Heart left ventricle (tissue), 16 donors: Measurements from ENCODE around the gene UBR3. TPM values are rescaled to one million over a fixed set of nuclear protein-coding genes. Genes with fewer than 3 reads are reported as not detected.

Source experiments
- ATAC-seq, 4 donors: fragments of 200-7000 bp; cut with Tn5 transposase; one replicate each; pipeline ENCODE4 v1.9.1; 2020 to 2022; ENCODE audit warnings: moderate library complexity in 4 of 4, mild to moderate bottlenecking in 3 of 4, moderate number of reproducible peaks in 1 of 4
- DNase-seq, 5 donors: peaks; one replicate each; pipeline ENCODE4 v3.0.0-alpha.2; 2020
- H3K27ac ChIP-seq, 12 donors: fragments of 200-600 bp; sonication (generic) in 4 of 12; one replicate each; pipeline versions ENCODE4 v1.5.0 to v1.8.0; 2016 to 2022; ENCODE audit warnings: mild to moderate bottlenecking in 2 of 12
- H3K27me3 ChIP-seq, 9 donors: fragments of 200-600 bp; sonication (generic) in 2 of 9; one replicate each; pipeline versions ENCODE4 v1.5.1 to v1.8.0; 2016 to 2022; ENCODE audit warnings: mild to moderate bottlenecking in 3 of 9
- H3K36me3 ChIP-seq, 9 donors: fragments of 200-600 bp; sonication (generic) in 2 of 9; one replicate each; pipeline versions ENCODE4 v1.5.0 to v1.8.0; 2018 to 2022; ENCODE audit warnings: mild to moderate bottlenecking in 2 of 9
- H3K4me1 ChIP-seq, 12 donors: fragments of 200-600 bp; sonication (generic) in 4 of 12; one replicate each; pipeline versions ENCODE4 v1.5.0 to v1.8.0; 2016 to 2022; ENCODE audit warnings: mild to moderate bottlenecking in 3 of 12
- H3K4me3 ChIP-seq, 12 donors: fragments of 200-600 bp; sonication (generic) in 4 of 12; one replicate each; pipeline versions ENCODE4 v1.5.0 to v1.8.0; 2017 to 2022; ENCODE audit warnings: mild to moderate bottlenecking in 9 of 12, moderate library complexity in 4 of 12
- H3K9me3 ChIP-seq, 12 donors: fragments of 200-600 bp; sonication (generic) in 4 of 12; one replicate each; pipeline versions ENCODE4 v1.5.0 to v1.8.0; 2016 to 2022; ENCODE audit warnings: mild to moderate bottlenecking in 1 of 12
- POLR2A ChIP-seq, 2 donors: fragments of 450-650 bp; IDR thresholded peaks; one replicate each; pipeline ENCODE4 v1.6.1; 2017; ENCODE audit warnings: antibody characterized with exemption in 2 of 2, mild to moderate bottlenecking in 2 of 2, moderate library complexity in 2 of 2
- WGBS, 4 donors: extraction: QIAGEN DNeasy Blood & Tissue Kit in 2 of 4; methylation state at CpG; one replicate each; pipeline versions ENCODE4 v1.1.5 to v1.1.7; 2013 to 2018; 5-methylcytosine and 5-hydroxymethylcytosine counted together
- intact Hi-C, 10 donors: fragments of 100-400 bp; cut with DNase I; formaldehyde crosslinking; loops; one replicate each; pipeline versions ENCODE4 v1.11.1 to v1.14.2; 2022
- polyA plus RNA-seq, 2 donors: library from polyadenylated mRNA; stranded (reverse); fragments of 200-250 nt; gene quantifications; one replicate each; pipeline ENCODE4 v1.2.3, GENCODE V29; 2013
- total RNA-seq, 9 donors: library from RNA; depleted of rRNA in 2 of 9; stranded (reverse); fragments of >200 nt in 2 of 9; fragmentation: NEBNext Ultra II Directional in 3 of 9; extraction: Animal tissue kit (Norgen Biotek cat#: 25700) in 3 of 9; gene quantifications; one replicate each; pipeline versions ENCODE4 v1.1.0 to v1.2.4, GENCODE V29; 2016 to 2023
- TF ChIP-seq, protein P1 (sequence below), 12 donors: fragments of 200-600 bp; sonication (generic) in 4 of 12; IDR thresholded peaks; one replicate each; pipeline versions ENCODE4 v1.5.0 to v1.8.0; 2018 to 2022; ENCODE audit warnings: antibody characterized with exemption in 12 of 12, mild to moderate bottlenecking in 5 of 12
- donor health status: ischemic (EF 13 %, LVEDD 7.1; RV severe dilation, severe dysfunction).
- donor health status: healthy with polysubstance abuse.
- donor health status: DM: no; HTN: yes; CAD: no.
- donor health status: DM: no; HTN: no; CAD: no.
- donor health status: ischemic (EF 25% LVEDD 6.9; RV normal size, moderate dysfunction).
- donor health status: ischemic (EF 25% LVEDD 5.7; RV mildly dilated, moderate dysfunction).
- donor health status: healthy.
- donor health status: DM: yes; HTN: yes; CAD: no.
- donor health status: ischemic (EF 35%, LVEDD 5.7; RV mildly dilated, moderate dysfunction).
- donor health status: nonischemic (EF 11% LVEDD 7.7; RV severe dilation, severe dysfunction).
- donor health status: DM: yes; HTN: yes; CAD: no.
- donor health status: PGD.
- donor health status: ischemic (EF 29% LVEDD 5.4; RV normal size, mild dysfunction).
- donor health status: nonischemic (EF 23%, LVEDD 6.1; RV moderate dilation, normal function).

Gene UBR3
- total and polyA plus RNA-seq, 11 donors = 34.8 to 137 (median 106) TPM

DNA sequence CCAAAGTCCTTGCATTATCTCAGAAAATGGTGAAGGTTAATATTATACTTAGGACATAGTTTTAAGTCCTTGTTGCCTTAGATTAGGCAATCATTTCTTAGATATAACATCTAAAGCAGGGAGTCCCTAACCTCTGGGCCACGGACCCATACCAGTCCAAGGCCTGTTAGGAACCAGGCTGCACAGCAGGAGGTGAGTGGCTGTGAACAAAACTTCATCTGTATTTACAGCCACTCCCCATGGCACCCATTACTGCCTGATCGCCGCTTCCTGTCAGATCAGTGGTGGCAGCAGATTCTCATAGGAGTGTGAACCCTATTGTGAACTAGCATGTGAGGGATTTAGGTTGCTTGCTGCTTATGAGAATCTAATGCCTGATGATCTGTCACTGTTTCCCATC, 264.2 kb downstream of the UBR3 start:
- Histone ChIP-seq H3K4me1 (peaks cover 0 to 29% (median 6%) of the 10 kb centered on the region in 12 donors), H3K4me3 (no peak overlapping the region), H3K9me3 (peaks cover 0 to 8% (median 0%) of the 10 kb centered on the region in 12 donors), H3K27me3 (no peaks in the 10 kb centered on the region), H3K27ac (no peak overlapping the region), H3K36me3 (no peaks in the 10 kb centered on the region)
- WGBS, 4 donors = 93 to 97% (median 96%) methylated on average over 3 of the region's 3 CpGs
- ATAC-seq (no peak), DNase-seq (no peak)
- TF ChIP-seq, protein P1, sequence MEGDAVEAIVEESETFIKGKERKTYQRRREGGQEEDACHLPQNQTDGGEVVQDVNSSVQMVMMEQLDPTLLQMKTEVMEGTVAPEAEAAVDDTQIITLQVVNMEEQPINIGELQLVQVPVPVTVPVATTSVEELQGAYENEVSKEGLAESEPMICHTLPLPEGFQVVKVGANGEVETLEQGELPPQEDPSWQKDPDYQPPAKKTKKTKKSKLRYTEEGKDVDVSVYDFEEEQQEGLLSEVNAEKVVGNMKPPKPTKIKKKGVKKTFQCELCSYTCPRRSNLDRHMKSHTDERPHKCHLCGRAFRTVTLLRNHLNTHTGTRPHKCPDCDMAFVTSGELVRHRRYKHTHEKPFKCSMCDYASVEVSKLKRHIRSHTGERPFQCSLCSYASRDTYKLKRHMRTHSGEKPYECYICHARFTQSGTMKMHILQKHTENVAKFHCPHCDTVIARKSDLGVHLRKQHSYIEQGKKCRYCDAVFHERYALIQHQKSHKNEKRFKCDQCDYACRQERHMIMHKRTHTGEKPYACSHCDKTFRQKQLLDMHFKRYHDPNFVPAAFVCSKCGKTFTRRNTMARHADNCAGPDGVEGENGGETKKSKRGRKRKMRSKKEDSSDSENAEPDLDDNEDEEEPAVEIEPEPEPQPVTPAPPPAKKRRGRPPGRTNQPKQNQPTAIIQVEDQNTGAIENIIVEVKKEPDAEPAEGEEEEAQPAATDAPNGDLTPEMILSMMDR (IDR thresholded peaks at IDR 0.05) = no peak
- TF ChIP-seq POLR2A (IDR thresholded peaks at IDR 0.05) = no peak
- intact Hi-C loops = no loop called here

DNA sequence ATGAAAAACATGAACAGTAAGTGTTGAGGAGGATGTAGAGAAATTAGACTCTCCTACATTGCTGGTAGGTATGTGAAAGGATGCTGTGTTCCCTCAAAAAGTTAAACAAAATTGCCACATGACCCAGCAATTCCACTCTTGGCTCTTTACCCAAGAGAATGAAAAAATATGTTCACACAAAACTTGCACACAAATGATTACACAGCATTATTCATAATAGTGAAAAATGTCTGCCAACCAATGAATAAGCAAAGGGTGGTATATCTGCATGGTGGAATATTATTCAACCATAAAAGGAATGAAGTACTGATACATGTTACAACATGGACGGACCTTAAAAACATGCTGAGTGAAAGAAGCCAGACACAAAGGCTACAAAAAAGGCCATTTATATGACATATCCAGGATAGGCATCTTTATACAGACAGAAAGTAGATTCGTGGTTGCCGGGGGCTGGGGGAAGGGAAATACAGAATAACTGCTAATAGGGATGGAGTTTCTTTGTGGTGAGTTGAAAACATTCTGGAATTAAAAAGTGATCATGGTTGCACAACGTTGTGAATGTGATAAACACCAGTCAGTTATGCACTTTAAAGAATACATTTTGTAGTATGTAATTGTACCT, 265.3 kb downstream of the UBR3 start:
- Histone ChIP-seq H3K4me3 (no peak overlapping the region), H3K27ac (no peak overlapping the region), H3K9me3 (peaks cover 0 to 8% (median 0%) of the 10 kb centered on the region in 12 donors), H3K36me3 (no peaks in the 10 kb centered on the region), H3K27me3 (no peaks in the 10 kb centered on the region), H3K4me1 (peaks cover 0 to 21% (median 6%) of the 10 kb centered on the region in 12 donors)
- DNase-seq (no peak), ATAC-seq (no peak)
- no peak for TF ChIP-seq POLR2A (IDR thresholded peaks at IDR 0.05)
- intact Hi-C loops = no loop called here
- 77 to 85% (median 82%) methylated on average over 4 of the region's 4 CpGs for WGBS, 4 donors

DNA sequence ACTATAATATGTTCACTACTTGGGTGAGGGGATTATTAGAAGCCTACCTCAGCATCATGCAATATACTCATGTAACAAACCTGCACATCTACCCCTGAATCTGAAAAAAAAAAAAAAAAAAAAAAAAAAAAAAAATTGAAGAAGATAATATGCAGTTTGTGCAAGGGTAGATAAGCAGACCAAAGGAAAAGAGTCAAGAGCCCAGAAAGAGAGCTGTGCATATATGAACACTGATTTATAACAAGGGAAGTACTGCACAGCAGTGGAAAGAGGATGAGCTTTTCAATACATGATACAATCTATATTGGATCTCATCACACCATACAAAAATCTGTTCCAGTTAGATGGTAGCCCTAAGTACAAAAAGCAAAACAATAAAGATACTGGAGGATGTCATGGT, 268.1 kb downstream of the UBR3 start:
- TF ChIP-seq, protein P1 (IDR thresholded peaks at IDR 0.05) = no peak
- no peak for TF ChIP-seq POLR2A (IDR thresholded peaks at IDR 0.05)
- H3K27me3 ChIP-seq = no peaks in the 10 kb centered on the region
- no peak overlapping the region for H3K4me3 ChIP-seq
- ATAC-seq (no peak), DNase-seq (no peak)
- no peak overlapping the region for H3K27ac ChIP-seq
- peaks cover 0 to 1% (median 0%) of the 10 kb centered on the region in 12 donors for H3K4me1 ChIP-seq
- H3K9me3 ChIP-seq = peaks cover 0 to 8% (median 0%) of the 10 kb centered on the region in 12 donors
- H3K36me3 ChIP-seq = no peaks in the 10 kb centered on the region
- intact Hi-C loops = no loop called here

DNA sequence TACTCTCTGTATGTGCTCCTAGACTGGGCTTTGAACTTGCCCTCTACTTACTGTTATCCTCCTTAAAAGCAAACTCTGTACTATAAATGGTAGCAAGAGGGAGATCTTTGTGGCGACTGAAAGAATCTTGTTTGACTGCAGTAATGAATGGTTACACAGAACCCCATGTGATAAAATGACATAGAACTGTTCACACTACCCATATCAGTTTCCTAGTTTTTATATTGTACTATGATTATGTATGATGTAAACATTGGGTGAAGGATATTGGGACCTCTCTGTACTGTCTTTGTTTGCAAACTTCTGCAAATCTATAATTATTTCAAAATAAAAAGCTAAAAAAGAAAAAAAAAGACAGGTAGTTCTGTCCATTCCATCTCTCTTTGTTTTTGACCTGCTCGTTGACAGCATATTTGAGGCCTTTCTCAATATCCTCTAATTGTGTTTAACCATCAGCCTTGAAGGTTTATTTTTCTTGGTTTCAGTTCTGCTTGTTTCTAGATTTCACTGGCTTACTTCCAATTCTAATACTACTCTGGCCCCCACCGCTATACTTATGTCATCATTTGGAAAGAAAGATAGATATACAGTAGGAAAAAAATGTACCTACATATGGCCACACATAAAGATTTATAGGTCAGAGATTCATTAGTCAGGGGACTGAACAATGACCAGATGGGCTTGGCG, 271.5 kb downstream of the UBR3 start:
- H3K27me3 ChIP-seq = no peaks in the 10 kb centered on the region
- no peak overlapping the region for H3K4me3 ChIP-seq
- no peaks in the 10 kb centered on the region for H3K9me3 ChIP-seq
- no peaks in the 10 kb centered on the region for H3K4me1 ChIP-seq
- TF ChIP-seq, protein P1 (IDR thresholded peaks at IDR 0.05) = no peak
- no peak for TF ChIP-seq POLR2A (IDR thresholded peaks at IDR 0.05)
- H3K36me3 ChIP-seq = no peaks in the 10 kb centered on the region
- 69 to 77% (median 72%) methylated on average over 4 of the region's 4 CpGs for WGBS, 4 donors
- DNase-seq (no peak), ATAC-seq (no peak)
- intact Hi-C loops = no loop called here
- no peak overlapping the region for H3K27ac ChIP-seq
